ENCODE data around the gene NPAS1. TPM values are rescaled to one million over a fixed set of nuclear protein-coding genes. Genes with fewer than 3 reads are reported as not detected.

Gene NPAS1
- total and polyA plus RNA-seq, 2 of the 13 experiments (the other 11 are each of a cell fraction or from before 2014, with no cell fraction given) = 0.35 to 2.9 TPM

DNA sequence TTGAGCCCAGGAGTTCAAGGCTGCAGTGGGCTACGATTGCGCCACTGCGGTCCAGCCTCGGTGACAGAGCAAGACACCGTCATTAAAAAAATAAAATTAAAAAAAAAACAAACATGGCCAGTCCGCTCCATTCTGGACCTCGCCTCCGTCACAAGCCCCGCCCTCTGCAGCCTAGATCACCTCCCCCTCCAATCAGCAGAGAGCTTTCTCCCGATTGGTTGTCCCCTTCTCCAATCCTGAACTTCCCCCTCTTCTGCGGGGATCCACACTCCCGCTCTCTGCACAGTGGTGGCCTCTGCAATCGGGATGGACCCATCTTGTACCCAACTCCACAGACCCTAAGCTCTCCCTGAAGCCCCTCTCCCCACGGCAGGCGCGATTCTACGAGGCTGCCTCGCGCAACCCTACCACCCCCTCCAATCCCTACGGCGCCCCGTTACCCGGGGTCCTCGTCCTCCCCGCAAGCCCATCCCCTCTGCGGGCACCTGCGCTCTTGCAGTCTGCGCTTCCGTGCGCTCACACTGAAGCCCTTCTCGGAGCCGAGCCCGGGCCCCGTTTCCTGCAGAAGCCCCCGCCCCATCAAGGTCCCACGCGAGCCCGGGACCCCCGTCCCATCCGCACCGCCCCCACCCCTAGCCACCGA lies 28.2 kb downstream of the NPAS1 start:
- ATAC-seq = peak; percentile 89
- FAIRE-seq = peak; percentile 98
- Histone ChIP-seq H3K27me3 (ENCODE audit: control insufficient read depth in 1 of 2, insufficient read depth in 2 of 2, low read length in 2 of 2) (no peaks in the 10 kb centered on the region), H3K79me2 (ENCODE audit: insufficient read depth, low read length) (peaks cover 3% of the 10 kb centered on the region), H3K9me3 (ENCODE audit: low read length) (no peaks in the 10 kb centered on the region), H3K27ac (ENCODE audit: extremely low read length, insufficient read depth, low read length) (peak overlapping the region; percentile 66), H3K4me1 (ENCODE audit: insufficient read depth, low read length) (peaks cover 15% of the 10 kb centered on the region), H3K4me2 (ENCODE audit: low read depth, low read length) (peak overlapping the region; percentile 75), H3K9ac (ENCODE audit: insufficient read depth, low read depth, low read length) (peak overlapping the region; percentile 61), H3K36me3 (replicated peaks in 1 of 2; ENCODE audit: control insufficient read depth in 1 of 2, insufficient read depth in 2 of 2, low read length in 2 of 2) (no peaks in the 10 kb centered on the region), H3K4me3 (replicated peaks in 1 of 3; ENCODE audit: insufficient read depth in 1 of 3, low read depth in 2 of 3, low read length in 3 of 3) (peak overlapping the region; percentile 68 to 81 (median 73); a peak in 5 of 6 replicates), H4K20me1 (ENCODE audit: insufficient read depth, low read length) (no peaks in the 10 kb centered on the region), H2AFZ (ENCODE audit: low read length) (no peak overlapping the region)
- DNase-seq (ENCODE audit: low spot score) = peak; percentile 93
- BruUV-seq (replicated peaks) = TSS peak; percentile 49
- WGBS (ENCODE audit: low lambda C conversion rate) = under 1% methylated on average over 33 of the region's 42 CpGs
- ChIA-PET CTCF (ENCODE audit: low intra/inter-chr PET ratio, low total read pairs) (no interaction called here), POLR2A (interaction anchor here (0.6 to 1.7 kb wide), 11 partner anchors 10 to 260 kb away, joined by 3 to 22 read pairs (median 5); partner anchors contain the start of genes CCDC9, SLC1A5 and ZC3H4)
- in situ Hi-C loops (cut with HindIII; ENCODE audit: extremely low pct_ligation_motif_present, low pct_unique_long_range_greater_than_20kb) = no loop called here
- intact Hi-C loops (cut with micrococcal nuclease; ENCODE audit: unreplicated experiment) = no loop called here
- TF ChIP-seq ESRRA (CRISPR knock-in tag; IDR thresholded peaks at IDR 0.05; ENCODE audit: low read depth) (no peak), RORA (CRISPR knock-in tag; IDR thresholded peaks at IDR 0.05) (no peak), E2F5 (CRISPR knock-in tag; conservative IDR thresholded peaks at IDR 0.05) (0 out of 2 replicates have a peak, but pooled peaks have one; percentile 35), HOXA3 (CRISPR knock-in tag; IDR thresholded peaks at IDR 0.05) (peak; percentile 43), THRA (CRISPR knock-in tag; IDR thresholded peaks at IDR 0.05; ENCODE audit: borderline replicate concordance) (no peak), ZNF235 (CRISPR knock-in tag; IDR thresholded peaks at IDR 0.05; ENCODE audit: borderline replicate concordance) (no peak), HIVEP1 (CRISPR knock-in tag; IDR thresholded peaks at IDR 0.05) (no peak), ZNF382 (CRISPR knock-in tag; IDR thresholded peaks at IDR 0.05; ENCODE audit: borderline replicate concordance) (no peak), BRD4 (CRISPR knock-in tag; IDR thresholded peaks at IDR 0.05) (no peak), ZNF225 (CRISPR knock-in tag; IDR thresholded peaks at IDR 0.05) (no peak), ZBTB7B (CRISPR knock-in tag; IDR thresholded peaks at IDR 0.05) (no peak), NR2F6 (IDR thresholded peaks at IDR 0.05) (no peak), NR2F6 (CRISPR knock-in tag; IDR thresholded peaks at IDR 0.05) (no peak), ZNF773 (CRISPR knock-in tag; IDR thresholded peaks at IDR 0.05; ENCODE audit: borderline replicate concordance) (no peak), ISX (CRISPR knock-in tag; conservative IDR thresholded peaks at IDR 0.05) (no peak), MIER3 (CRISPR knock-in tag; IDR thresholded peaks at IDR 0.05; ENCODE audit: borderline replicate concordance) (peak; percentile 35; the same call in 1 of the 2 replicates), ZNF207 (IDR thresholded peaks at IDR 0.05; ENCODE audit: borderline replicate concordance) (no peak), ZNF607 (CRISPR knock-in tag; IDR thresholded peaks at IDR 0.05; ENCODE audit: borderline replicate concordance) (peak; percentile 83; the same call in 1 of the 2 replicates)
- TF ChIP-seq, protein P1, sequence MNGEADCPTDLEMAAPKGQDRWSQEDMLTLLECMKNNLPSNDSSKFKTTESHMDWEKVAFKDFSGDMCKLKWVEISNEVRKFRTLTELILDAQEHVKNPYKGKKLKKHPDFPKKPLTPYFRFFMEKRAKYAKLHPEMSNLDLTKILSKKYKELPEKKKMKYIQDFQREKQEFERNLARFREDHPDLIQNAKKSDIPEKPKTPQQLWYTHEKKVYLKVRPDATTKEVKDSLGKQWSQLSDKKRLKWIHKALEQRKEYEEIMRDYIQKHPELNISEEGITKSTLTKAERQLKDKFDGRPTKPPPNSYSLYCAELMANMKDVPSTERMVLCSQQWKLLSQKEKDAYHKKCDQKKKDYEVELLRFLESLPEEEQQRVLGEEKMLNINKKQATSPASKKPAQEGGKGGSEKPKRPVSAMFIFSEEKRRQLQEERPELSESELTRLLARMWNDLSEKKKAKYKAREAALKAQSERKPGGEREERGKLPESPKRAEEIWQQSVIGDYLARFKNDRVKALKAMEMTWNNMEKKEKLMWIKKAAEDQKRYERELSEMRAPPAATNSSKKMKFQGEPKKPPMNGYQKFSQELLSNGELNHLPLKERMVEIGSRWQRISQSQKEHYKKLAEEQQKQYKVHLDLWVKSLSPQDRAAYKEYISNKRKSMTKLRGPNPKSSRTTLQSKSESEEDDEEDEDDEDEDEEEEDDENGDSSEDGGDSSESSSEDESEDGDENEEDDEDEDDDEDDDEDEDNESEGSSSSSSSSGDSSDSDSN (CRISPR knock-in tag; IDR thresholded peaks at IDR 0.05) = peak; percentile 36; the same call in 1 of the 2 replicates
- TF ChIP-seq, protein P2, sequence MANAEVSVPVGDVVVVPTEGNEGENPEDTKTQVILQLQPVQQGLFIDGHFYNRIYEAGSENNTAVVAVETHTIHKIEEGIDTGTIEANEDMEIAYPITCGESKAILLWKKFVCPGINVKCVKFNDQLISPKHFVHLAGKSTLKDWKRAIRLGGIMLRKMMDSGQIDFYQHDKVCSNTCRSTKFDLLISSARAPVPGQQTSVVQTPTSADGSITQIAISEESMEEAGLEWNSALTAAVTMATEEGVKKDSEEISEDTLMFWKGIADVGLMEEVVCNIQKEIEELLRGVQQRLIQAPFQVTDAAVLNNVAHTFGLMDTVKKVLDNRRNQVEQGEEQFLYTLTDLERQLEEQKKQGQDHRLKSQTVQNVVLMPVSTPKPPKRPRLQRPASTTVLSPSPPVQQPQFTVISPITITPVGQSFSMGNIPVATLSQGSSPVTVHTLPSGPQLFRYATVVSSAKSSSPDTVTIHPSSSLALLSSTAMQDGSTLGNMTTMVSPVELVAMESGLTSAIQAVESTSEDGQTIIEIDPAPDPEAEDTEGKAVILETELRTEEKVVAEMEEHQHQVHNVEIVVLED (CRISPR knock-in tag; IDR thresholded peaks at IDR 0.05; ENCODE audit: borderline replicate concordance) = no peak
